GM18508 (cell line): ENCODE data around the gene SYT13.
"Not testable (repeated sequence)": the region's sequence is repeated elsewhere in the genome, so short reads cannot be mapped to it uniquely, and the experiment has no call there.

Experiments used
- ATAC-seq: cut with Tn5 transposase; IDR thresholded peaks from one replicate; pipeline ENCODE4 v1.9.1; 2021; ENCODE audit warnings: moderate number of reproducible peaks; ENCODE audit not compliant: insufficient read depth, unreplicated experiment

Gene SYT13

GRCh38 chr11:45313171-45313865 lies 27.2 kb upstream of the SYT13 start:
- no peak for ATAC-seq

- no peak for ATAC-seq
Measured at GRCh38 chr11:45305874-45306623, 19.9 kb upstream of the SYT13 start.

- ATAC-seq, result no peak
Measured at GRCh38 chr11:45304992-45305335, 18.8 kb upstream of the SYT13 start.

- no peak for ATAC-seq
Measured at GRCh38 chr11:45304111-45304991, 18.2 kb upstream of the SYT13 start.

GRCh38 chr11:45303316-45303715 lies 17.2 kb upstream of the SYT13 start:
- ATAC-seq, result no peak

GRCh38 chr11:45301537-45302246 lies 15.6 kb upstream of the SYT13 start:
- no peak for ATAC-seq

- no peak for ATAC-seq
Measured at GRCh38 chr11:45300715-45301114, 14.6 kb upstream of the SYT13 start.

GRCh38 chr11:45298718-45299117 lies 12.6 kb upstream of the SYT13 start:
- ATAC-seq, result no peak

GRCh38 chr11:45296075-45296474 lies 9.9 kb upstream of the SYT13 start:
- no peak for ATAC-seq

- ATAC-seq, result no peak
Measured at GRCh38 chr11:45294499-45294898, 8.4 kb upstream of the SYT13 start.

GRCh38 chr11:45293566-45294192 lies 7.5 kb upstream of the SYT13 start:
- not testable (repeated sequence) for ATAC-seq

GRCh38 chr11:45290586-45290985 lies 4.4 kb upstream of the SYT13 start:
- ATAC-seq, result no peak

- ATAC-seq, result no peak
Measured at GRCh38 chr11:45289369-45289768, 3.2 kb upstream of the SYT13 start.

- no peak for ATAC-seq
Measured at GRCh38 chr11:45288339-45288738, 2.2 kb upstream of the SYT13 start.

- no peak for ATAC-seq
Measured at GRCh38 chr11:45287316-45287903, 1.3 kb upstream of the SYT13 start.

- ATAC-seq, result no peak
Measured at GRCh38 chr11:45285250-45285828, 802 bp downstream of the SYT13 start.

GRCh38 chr11:45282081-45282480 lies 4.1 kb downstream of the SYT13 start:
- no peak for ATAC-seq

- ATAC-seq, result no peak
Measured at GRCh38 chr11:45280449-45280848, 5.7 kb downstream of the SYT13 start.

GRCh38 chr11:45279645-45280044 lies 6.5 kb downstream of the SYT13 start:
- no peak for ATAC-seq
